RCC 7860 (cell line): ENCODE data around the gene ASPG.

Source experiments
- DNase-seq: peaks from one replicate; pipeline ENCODE4 v3.0.0-alpha.2; 2015; ENCODE audit warnings: low spot score
- FAIRE-seq: peaks from 2 replicates; lab custom pipeline; 2012; peaks lifted over from hg19 to GRCh38; lab: Jason Lieb, UNC

ASPG gene

DNA sequence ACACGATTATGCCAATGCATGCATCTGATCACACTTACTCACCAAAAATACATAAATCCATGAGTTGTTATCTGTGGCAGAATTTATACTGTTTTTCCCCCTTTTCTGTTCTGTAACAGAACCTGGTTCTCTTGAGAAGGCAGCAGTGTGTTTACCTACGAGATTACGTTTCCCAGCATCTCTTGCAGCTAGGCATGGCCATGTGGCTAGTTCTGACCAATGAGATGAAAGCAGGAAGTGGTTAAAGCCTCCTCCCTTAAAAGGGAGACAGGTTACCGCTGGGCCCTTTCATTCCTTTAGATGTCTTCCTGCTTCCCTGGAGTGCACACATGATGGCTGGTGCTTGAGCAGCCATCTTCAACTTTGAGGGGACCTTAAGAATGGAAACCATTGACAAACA is 11.7 kb upstream of the ASPG start:
- DNase-seq = no peak
- no peak for FAIRE-seq

- FAIRE-seq (no peak), DNase-seq (no peak)
Observed at GRCh38 chr14:104075530-104076151, 9.9 kb upstream of the ASPG start.

DNA sequence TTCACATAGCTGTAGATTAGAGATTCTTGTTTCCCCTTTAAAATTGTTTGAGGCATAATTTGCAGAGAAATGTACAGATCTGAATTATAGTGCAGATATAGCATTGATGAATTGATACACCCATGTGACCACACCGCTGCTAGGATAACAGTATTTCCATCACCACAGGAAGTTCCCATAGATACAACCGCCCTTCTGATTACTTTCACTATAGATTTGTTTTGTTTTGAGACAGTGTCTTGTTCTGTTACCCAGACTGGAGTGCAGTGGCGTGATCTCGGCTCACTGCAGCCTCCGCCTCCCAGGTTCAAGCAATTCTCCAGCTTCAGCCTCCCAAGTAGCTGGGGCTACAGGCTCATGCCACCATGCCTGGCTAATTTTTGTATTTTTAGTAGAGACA is 8.8 kb upstream of the ASPG start:
- no peak for DNase-seq
- FAIRE-seq = no peak

DNA sequence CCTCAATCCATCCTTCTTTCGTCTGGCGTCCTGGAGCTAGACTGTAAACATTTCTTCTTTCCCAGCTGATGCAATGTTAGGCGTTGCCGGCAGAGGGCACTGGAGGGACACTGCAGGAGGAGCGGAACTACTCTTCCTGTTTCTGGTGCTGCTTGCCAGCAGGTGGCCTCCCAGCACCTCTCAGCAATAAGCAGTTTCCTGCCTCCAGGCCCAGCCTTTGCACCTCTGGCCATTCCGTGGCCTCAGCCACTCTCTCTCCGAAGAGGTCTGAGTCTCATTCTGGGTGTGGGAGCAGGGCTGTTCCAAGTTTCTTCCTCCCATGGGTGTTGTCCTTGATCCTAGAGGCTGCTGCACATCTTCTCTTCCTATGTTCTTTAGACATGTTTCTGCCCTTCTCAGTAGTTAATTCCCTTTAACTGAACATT is 7.5 kb upstream of the ASPG start:
- peak; percentile 60 for DNase-seq
- peak; percentile 29 for FAIRE-seq

GRCh38 chr14:104080376-104081260 is 4.9 kb upstream of the ASPG start:
- DNase-seq (no peak), FAIRE-seq (no peak)

GRCh38 chr14:104081261-104081835 is 4.2 kb upstream of the ASPG start:
- DNase-seq = no peak
- FAIRE-seq = no peak

DNA sequence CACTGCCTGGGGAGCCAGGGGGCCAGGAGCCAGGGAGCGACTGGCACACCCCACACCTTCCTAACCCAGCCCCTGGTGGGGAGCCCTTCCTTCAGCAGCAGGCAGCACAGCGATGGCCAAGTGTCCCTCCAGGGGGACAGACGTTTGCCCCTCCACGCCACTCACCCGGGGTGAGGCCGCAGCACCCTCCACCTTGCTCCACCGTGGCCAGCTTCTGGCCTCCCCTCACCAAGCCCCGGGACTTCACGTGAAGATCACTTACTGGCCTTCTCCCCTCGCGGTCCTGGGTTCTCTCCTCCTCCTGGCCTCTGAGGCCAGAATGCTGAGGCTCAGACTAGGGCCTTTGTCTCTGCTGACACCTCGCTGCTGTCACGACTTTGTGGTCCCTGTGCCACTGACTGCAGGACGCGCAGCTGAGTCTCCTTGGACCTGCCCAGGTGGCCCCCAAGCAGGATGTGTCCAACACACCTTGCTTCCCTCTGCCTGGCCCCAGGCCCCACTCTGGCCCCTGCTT is 3.5 kb upstream of the ASPG start:
- FAIRE-seq = no peak

GRCh38 chr14:104082807-104083206 is 2.7 kb upstream of the ASPG start:
- no peak for DNase-seq
- FAIRE-seq = no peak

More for the DNA sequence above, 3.5 kb upstream of the ASPG start:
- no peak for DNase-seq

GRCh38 chr14:104084251-104085002 is 1.1 kb upstream of the ASPG start:
- DNase-seq (no peak), FAIRE-seq (no peak)

DNA sequence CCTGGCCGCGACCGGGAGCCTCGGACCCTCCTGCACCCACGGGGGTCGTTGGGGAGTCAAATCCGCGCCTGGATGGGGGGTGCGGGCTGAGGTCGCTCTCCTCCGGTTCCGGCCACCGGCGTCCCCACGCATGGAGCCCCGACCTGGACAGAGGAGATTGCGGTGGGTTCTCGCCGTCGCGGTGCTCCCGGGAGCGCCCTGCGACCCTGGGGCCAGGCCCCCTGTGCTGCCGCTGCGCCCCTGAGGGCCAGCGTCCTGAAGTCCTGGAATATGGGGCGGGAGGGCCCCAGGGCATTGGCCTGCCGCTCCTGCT is 345 bp downstream of the ASPG start:
- FAIRE-seq (no peak), DNase-seq (no peak)

GRCh38 chr14:104086210-104086660 is 735 bp downstream of the ASPG start:
- DNase-seq = no peak
- FAIRE-seq = no peak

- FAIRE-seq (no peak), DNase-seq (no peak)
Observed at GRCh38 chr14:104086661-104087461, 1.4 kb downstream of the ASPG start.

GRCh38 chr14:104087505-104087904 is 2.0 kb downstream of the ASPG start:
- FAIRE-seq = no peak
- DNase-seq = no peak

- no peak for DNase-seq
- FAIRE-seq = no peak
Observed at GRCh38 chr14:104087981-104088850, 2.7 kb downstream of the ASPG start.

- DNase-seq = no peak
- FAIRE-seq = no peak
Observed at GRCh38 chr14:104090071-104090748, 4.7 kb downstream of the ASPG start.

GRCh38 chr14:104091061-104091926 is 5.8 kb downstream of the ASPG start:
- FAIRE-seq (no peak), DNase-seq (no peak)

DNA sequence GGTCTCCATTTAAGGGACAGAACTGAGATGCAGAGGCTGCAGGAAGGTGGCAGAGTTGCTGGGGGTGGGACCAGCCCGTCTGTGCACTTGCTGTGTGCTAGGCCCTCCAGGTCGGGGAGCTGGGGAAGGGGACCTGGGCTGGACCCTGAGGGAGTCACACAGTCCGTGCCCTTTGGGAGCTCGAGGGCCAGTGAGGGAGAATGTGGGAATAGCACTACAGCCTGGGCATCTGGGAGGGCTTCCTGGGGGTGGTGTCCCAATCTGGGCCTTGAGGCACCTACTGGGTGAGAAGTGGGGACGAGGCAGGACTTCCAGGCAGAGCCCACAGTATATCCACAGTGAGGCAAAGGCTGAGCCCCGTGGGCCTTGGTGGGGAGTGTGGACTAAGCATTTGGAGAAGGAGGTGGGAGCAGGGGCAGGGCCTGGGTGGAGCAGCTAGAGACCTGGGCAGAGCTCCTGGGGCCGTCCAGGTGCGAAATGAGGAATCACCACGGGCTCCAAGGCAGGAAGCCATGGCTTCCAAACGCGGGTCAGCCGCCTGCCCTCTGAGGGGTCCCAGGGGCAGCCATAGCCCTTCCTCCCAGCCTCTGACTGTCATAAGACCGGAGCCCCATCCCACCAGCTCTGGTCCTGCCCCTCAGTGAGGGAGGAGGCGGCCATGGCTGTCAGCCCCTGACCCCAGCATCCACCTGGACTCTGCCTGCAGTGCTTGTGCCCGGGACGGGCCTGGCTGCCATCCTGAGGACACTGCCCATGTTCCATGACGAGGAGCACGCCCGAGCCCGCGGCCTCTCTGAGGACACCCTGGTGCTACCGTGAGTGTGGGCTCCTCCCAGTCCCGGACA is 6.6 kb downstream of the ASPG start:
- FAIRE-seq (no peak), DNase-seq (no peak)
